Measurements from ENCODE around the gene TST.
A peak's percentile ranks its signal among the peaks of the same experiment; 100 is the strongest.

The TST gene

DNA sequence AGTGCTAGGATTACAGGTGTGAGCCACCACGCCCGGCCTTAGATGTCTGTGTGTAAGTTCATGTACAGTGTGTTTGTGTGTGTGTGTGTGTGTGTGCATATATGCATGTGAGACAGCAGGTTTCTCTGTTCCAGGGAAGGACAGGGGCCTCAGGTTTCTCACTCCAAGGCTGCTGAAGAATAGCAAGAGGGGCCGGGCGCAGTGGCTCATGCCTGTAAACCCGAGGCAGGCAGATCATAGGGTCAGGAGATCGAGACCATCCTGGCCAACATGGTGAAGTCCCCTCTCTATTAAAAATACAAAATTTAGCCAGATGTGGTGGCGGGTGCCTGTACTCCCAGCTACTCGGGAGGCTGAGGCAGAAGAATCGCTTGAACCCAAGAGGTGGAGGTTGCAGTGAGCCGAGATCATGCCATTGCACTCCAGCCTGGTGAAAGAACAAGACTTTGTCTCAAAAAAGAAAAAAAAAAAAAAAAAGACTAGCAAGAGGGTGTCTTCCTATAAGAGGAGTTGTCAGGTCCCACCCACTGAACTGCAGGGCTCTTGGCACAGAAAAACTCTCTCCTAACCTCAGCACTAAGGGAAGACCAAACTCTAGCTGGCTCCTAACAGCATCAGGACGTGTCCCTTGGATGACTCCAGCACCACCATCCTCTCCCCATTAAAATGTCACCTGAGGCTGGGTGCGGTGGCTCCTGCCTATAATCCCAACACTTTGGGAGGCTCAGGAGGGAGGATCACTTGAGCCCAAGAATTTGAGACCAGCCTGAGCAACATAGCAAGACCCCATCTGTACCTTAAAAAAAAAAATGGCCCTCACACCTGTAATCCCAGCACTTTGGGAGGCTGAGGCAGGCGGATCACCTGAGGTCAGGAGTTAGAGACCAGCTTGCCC is 40.0 kb downstream of the TST start:
- DNase-seq: no peak

DNA sequence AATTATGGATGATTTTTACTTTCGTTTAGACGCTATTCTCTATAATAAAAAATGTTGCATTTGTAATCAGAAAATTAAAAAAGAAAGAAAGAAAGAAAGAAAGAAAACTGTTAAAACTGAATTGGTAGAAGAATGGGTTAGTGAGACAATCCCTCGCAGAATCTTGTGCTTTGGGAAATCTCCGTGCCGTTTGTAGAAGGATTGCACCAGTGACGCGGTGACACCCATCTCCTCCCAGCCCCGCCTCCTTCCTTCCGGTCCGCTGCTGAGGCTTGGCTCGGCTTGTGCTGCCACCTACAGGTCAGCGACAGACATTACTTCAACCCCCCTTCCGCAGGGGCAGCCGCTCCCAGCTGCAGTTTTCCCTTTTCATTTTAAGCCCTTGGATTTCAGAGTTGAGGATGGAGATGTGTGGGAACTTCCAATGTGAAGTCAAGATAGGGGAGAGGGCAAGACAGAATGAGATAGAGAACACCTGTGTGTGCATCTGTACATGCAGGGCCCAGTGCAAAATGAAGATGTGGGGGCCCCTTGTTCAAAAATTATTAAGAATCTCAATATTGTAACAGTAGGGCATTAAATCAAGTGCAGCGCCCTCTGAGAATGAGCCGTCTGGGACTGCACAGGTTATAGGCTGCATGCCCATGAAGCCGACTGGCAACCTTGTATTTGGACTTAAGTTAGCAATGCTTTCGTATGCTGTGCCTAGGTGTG is 41.1 kb downstream of the TST start:
- peak; percentile 91 for DNase-seq

DNA sequence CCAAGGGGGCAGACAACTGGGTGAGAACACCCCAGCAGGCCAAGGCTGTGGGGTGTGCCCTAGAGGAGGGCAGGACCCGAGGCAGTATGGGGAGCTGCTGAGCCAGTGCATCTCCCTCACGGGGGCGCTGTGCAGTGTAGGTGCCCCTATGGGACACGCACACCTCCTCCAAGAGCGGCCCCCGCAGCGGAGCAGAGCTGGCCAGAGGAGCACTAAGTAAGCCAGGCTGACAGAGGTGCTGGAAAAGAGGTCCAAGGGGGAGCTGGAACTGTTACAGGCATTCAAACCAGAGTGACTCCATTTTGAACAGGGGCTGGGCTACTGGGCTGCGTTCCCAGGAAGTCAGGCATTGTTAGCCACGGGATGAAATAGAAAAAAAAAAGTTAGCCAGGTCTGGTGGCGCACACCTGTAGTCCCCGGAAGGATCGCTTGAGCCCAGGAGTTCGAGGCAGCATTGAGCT is 41.8 kb downstream of the TST start:
- DNase-seq: peak; percentile 87

DNA sequence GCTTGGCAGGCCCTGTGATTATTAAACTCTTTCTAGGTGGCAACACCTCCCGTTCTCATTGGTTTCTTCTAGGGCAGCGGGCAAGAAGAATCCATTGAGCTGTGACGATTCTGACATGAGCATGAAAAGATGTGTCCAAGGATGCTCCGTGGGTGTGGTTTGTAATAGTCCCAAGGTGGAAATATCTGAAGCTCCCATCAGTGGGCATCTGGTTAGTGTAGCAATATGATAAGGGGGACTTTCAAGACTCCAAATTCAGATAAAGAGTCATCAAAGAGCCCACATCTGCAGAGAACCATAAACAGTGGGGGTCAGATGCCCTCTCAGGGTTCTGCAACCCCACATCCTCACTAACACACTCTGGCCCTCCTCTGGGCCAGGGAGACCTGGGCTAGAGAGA is 42.6 kb downstream of the TST start:
- no peak for DNase-seq

DNA sequence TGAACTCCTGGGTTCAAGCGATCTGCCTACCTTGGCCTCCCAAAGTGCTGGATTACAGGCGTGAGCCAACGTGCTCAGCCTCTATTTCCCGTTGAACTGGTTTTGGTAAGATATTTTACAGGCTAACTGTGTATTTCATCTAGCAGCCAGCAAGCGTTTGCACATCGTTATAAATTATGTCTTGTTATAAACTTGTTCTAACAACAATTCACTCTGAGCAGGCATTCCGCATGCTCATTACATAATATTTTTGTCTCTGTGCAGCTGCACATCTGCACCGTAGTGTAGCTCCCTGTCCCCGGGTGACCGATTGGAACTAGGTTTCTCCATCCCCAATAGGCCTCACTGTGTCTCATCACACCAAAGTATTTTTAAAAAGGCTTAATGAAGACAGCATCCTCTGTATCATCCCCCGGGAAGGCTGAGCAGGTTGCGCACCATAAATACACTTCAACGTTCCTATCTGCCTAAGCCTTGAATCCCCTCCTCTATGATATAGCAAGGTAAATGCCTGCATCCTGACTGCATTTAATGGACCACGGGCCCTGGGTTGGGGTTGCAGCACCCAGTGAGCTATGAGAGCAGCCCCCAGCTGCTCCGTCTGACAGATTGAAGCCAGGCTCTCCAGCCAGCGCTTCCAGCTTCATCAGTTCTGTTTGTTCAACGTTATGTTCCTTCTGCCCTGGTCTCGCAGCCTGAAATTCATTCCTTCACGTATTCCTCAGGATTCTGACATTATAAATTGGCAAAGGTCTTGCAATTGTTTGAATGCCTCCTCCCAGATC is 47.7 kb downstream of the TST start:
- no peak for DNase-seq

DNA sequence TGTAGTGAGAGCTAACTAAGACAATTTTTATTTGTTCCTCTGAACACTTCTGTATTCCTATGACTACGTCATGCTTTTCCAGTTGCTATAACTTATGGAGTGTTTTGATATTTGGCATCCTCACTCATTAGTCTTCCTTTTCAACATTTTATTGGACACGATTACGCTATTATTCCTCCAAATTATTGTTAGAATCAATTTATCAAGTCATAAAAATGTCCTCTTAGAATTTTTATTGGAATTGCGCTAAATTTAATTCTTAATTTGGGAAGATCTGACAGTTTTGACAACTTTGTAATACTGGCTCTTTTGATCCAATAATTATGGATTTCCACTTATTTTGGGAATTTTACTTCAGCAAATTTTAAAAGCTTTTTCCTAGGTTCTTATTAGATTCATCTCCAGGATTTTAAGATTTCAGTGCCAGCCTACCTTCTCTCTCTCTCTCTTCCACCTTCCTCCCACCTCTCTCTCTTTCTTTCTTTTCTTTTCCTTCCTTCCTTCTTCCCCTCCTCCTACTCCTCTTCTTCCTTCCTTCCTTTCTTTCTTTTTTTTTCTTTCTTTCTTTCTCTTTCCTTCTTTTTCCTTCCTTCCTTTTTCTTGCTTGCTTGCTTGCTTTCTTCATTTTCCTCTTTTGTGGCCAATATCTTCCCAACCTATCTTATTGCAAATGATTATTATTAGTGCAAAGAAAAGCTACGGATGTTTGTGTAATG is 50.8 kb downstream of the TST start:
- no peak for DNase-seq

DNA sequence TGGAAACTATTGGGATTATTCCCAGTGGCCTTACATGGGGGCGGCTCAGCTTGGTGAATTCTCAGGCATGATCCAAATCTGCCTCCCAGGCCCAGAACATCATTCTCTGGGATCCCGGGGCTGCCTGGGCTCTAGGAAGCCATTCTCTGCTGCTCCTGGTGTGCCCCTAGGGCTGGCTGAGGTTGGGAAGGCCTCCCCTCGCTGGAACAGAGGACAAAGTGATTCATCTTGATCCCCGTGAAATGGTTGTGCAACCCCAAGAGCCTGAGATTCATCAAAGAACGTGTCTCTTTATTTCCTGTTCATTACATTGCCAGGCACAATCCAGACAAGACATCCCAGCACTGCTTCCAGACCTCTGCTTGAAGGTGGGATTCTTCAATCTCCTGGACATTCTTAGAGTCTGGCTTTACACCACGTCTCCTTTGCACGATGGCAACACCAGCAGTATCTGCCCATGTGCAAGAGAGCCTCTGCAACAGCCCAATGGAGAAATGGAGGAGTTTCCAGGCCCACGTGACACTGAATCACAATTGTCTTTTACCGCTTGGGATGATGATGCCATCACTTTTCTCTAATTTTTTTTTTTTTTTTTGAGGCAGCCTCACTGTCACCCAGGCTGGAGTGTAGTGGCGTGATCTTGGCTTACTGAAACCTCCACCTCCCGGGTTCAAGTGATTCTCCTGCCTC is 52.3 kb downstream of the TST start:
- no peak for DNase-seq

- DNase-seq: no peak
These were observed 53.6 kb downstream of the TST start for GRCh38 chr22:36965696-36966095.

DNA sequence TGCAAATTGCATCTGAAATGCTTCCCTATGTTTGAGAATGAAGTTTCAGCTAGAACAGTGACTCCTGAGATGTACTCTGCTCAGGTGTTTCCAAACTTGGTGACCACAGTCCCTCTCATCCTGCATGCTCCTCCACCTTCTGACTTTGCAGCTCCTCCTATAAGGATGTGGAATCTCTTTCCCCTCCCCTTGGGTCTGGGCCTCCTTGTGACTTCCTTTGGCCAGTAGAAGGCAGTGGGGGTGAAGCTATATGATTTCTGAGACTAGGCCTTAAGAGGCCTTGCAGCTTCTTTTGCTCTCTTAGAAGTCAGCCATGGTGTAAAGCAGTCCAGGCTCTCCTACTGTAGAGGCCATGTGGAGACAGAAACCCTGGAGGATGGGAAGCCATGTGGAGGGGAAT is 55.1 kb downstream of the TST start:
- no peak for DNase-seq

DNA sequence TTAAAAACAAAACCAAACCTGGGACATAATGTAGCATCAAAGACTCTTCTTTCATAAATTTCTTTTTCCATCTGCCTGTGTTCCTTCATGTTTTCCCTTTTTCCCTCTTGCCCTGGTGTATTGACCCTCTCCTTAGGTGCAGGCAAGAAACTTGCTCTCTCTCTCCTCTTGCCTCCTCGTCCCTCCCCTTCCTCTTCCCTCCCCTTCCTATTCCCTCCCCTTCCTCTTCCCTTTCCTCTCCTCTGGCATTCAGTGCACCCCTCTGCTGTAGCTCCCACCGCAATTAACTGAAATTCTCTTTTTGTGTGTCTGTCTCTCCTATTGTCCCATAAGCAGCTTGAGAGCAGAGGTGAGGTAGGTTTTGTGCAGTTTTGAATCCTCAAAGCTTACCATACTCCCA is 55.9 kb downstream of the TST start:
- DNase-seq: no peak

GRCh38 chr22:36961626-36962025 is 57.6 kb downstream of the TST start:
- DNase-seq: no peak
